ENCODE results near the gene MGP. TPM values are rescaled to one million over a fixed set of nuclear protein-coding genes. Genes with fewer than 3 reads are reported as not detected.

The MGP gene
- total RNA-seq, 4 donors from 2014 or later: 90.5 to 499 (median 234) TPM

DNA sequence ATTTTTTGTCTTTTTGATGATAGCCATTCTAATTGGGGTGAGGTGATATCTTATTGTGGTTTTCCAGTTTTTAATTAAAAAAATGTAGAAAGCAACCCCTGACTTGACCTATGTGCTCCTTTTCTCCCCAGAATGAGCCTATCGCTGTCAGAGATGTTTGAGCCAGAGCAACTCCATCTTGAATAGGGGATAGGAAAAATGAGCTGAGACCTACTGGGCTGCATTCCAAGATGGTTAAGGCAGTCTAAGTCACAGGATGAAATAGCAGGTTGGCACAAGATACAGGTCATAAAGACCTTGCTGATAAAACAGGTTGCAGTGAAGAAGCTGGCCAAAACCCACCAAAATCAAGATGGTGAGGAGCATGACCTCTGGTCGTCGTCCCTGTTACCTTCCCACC lies 38.9 kb upstream of the MGP start:
- H3K36me3 ChIP-seq: no peaks in the 10 kb centered on the region
- DNase-seq: no peak
- H3K4me3 ChIP-seq: no peak overlapping the region
- peaks cover 0 to 10% (median 6%) of the 10 kb centered on the region in 4 donors for H3K4me1 ChIP-seq
- no peaks in the 10 kb centered on the region for H3K27me3 ChIP-seq
- 80 to 89% methylated on average over 3 of the region's 3 CpGs for WGBS, 2 donors (ENCODE audit: low coverage in 1 of 2)
- in situ Hi-C loops (cut with MboI; ENCODE audit: low pct_ligation_motif_present in 1 of 4, low pct_unique_long_range_greater_than_20kb in 1 of 4, low sequenced_read_pairs in 3 of 4): no loop called here
- no peak overlapping the region for H3K27ac ChIP-seq
- H3K9me3 ChIP-seq: no peaks in the 10 kb centered on the region
- intact Hi-C loops (cut with DNase I; ENCODE audit: low total_unique reads): no loop called here
- TF ChIP-seq EP300 (IDR thresholded peaks at IDR 0.05; ENCODE audit: low read depth) (no peak), POLR2A (IDR thresholded peaks at IDR 0.05) (no peak), POLR2AphosphoS5 (IDR thresholded peaks at IDR 0.05) (no peak)
- TF ChIP-seq, protein P1, sequence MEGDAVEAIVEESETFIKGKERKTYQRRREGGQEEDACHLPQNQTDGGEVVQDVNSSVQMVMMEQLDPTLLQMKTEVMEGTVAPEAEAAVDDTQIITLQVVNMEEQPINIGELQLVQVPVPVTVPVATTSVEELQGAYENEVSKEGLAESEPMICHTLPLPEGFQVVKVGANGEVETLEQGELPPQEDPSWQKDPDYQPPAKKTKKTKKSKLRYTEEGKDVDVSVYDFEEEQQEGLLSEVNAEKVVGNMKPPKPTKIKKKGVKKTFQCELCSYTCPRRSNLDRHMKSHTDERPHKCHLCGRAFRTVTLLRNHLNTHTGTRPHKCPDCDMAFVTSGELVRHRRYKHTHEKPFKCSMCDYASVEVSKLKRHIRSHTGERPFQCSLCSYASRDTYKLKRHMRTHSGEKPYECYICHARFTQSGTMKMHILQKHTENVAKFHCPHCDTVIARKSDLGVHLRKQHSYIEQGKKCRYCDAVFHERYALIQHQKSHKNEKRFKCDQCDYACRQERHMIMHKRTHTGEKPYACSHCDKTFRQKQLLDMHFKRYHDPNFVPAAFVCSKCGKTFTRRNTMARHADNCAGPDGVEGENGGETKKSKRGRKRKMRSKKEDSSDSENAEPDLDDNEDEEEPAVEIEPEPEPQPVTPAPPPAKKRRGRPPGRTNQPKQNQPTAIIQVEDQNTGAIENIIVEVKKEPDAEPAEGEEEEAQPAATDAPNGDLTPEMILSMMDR (IDR thresholded peaks at IDR 0.05): no peak

DNA sequence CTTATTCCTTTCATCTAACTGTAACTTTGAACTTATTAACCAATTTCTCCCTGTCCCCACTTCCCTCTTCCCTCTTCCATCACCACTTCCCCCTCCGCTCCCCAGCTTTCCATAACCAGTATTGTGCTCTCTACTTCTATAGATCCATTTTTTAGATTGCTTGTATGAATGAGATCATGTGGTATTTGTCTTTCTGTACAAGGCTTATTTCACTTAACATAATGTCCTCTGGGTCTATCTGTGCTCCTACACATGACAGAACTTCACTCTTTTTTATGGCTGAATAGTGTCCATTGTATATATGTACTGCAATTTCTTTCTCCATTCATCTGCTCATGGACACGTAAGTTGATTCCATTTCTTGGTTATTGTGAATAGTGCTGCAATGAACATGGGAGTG lies 38.3 kb upstream of the MGP start:
- 92 to 95% methylated on average over 2 of the region's 2 CpGs for WGBS, 2 donors (ENCODE audit: low coverage in 1 of 2)
- H3K27me3 ChIP-seq: no peaks in the 10 kb centered on the region
- in situ Hi-C loops (cut with MboI; ENCODE audit: low pct_ligation_motif_present in 1 of 4, low pct_unique_long_range_greater_than_20kb in 1 of 4, low sequenced_read_pairs in 3 of 4): no loop called here

GRCh38 chr12:14921218-14921617 lies 35.6 kb upstream of the MGP start:
- intact Hi-C loops (cut with DNase I; ENCODE audit: low total_unique reads) (no loop called here), in situ Hi-C loops (cut with MboI; ENCODE audit: low pct_ligation_motif_present in 1 of 4, low pct_unique_long_range_greater_than_20kb in 1 of 4, low sequenced_read_pairs in 3 of 4) (no loop called here)
- 89 to 100% methylated on average over 2 of the region's 2 CpGs for WGBS, 2 donors (ENCODE audit: low coverage in 1 of 2)

More for the DNA sequence above, 38.3 kb upstream of the MGP start:
- H3K4me3 ChIP-seq: no peak overlapping the region
- no peaks in the 10 kb centered on the region for H3K36me3 ChIP-seq
- H3K9me3 ChIP-seq: no peaks in the 10 kb centered on the region
- H3K27ac ChIP-seq: no peak overlapping the region
- intact Hi-C loops (cut with DNase I; ENCODE audit: low total_unique reads): no loop called here
- DNase-seq: no peak
- TF ChIP-seq, protein P1 (IDR thresholded peaks at IDR 0.05): no peak
- TF ChIP-seq POLR2AphosphoS5 (IDR thresholded peaks at IDR 0.05) (no peak), EP300 (IDR thresholded peaks at IDR 0.05; ENCODE audit: low read depth) (no peak), POLR2A (IDR thresholded peaks at IDR 0.05) (no peak)
- H3K4me1 ChIP-seq: peaks cover 0 to 4% (median 1%) of the 10 kb centered on the region in 4 donors

DNA sequence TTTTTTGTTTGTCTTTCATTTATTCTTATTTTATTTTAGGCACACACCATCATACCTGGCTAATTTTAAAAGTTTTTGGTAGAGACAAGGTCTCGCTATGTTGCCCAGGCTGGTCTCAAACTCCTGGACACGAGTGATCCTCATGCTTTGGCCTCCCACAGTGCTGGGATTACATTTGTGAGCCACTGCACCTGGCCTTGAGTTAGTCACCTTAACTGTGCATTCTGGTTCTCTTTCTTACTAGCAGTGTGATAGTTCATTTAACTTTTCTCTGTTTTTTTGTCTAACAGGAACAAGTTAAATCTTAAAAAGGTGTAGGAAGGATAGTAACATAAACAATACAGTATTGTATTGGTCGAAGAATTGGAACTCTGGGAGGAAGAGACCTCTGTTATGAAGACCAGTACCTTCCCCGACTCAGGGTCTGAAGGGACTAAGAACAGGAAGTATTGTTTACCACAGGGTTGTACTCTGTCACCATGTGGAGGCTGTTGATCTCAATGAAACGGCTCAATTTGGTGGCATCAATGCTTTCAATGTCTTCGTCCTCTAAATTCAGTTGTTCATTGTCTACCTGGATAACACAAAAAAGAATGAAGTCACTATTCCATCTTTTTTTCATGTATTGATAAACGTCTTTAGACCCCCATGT lies 34.9 kb upstream of the MGP start:
- no peaks in the 10 kb centered on the region for H3K36me3 ChIP-seq
- H3K27me3 ChIP-seq: no peaks in the 10 kb centered on the region
- WGBS, 2 donors (ENCODE audit: low coverage in 1 of 2): 60 to 82% methylated on average over 7 of the region's 7 CpGs
- H3K27ac ChIP-seq: no peak overlapping the region
- H3K4me3 ChIP-seq: no peak overlapping the region
- no peak for TF ChIP-seq POLR2A (IDR thresholded peaks at IDR 0.05)
- no peak for TF ChIP-seq EP300 (IDR thresholded peaks at IDR 0.05; ENCODE audit: low read depth)
- TF ChIP-seq, protein P1 (IDR thresholded peaks at IDR 0.05): no peak
- no peaks in the 10 kb centered on the region for H3K4me1 ChIP-seq
- no peaks in the 10 kb centered on the region for H3K9me3 ChIP-seq
- intact Hi-C loops (cut with DNase I; ENCODE audit: low total_unique reads): no loop called here
- no peak for DNase-seq
- in situ Hi-C loops (cut with MboI; ENCODE audit: low pct_ligation_motif_present in 1 of 4, low pct_unique_long_range_greater_than_20kb in 1 of 4, low sequenced_read_pairs in 3 of 4): no loop called here

More at GRCh38 chr12:14921218-14921617, 35.6 kb upstream of the MGP start:
- TF ChIP-seq EP300 (IDR thresholded peaks at IDR 0.05; ENCODE audit: low read depth) (no peak), POLR2A (IDR thresholded peaks at IDR 0.05) (no peak), POLR2AphosphoS5 (IDR thresholded peaks at IDR 0.05) (no peak)
- TF ChIP-seq, protein P1 (IDR thresholded peaks at IDR 0.05): no peak
- Histone ChIP-seq H3K27me3 (no peaks in the 10 kb centered on the region), H3K4me1 (no peaks in the 10 kb centered on the region), H3K36me3 (no peaks in the 10 kb centered on the region), H3K9me3 (no peaks in the 10 kb centered on the region), H3K27ac (no peak overlapping the region), H3K4me3 (no peak overlapping the region)
- no peak for DNase-seq

Measured in transverse colon (tissue), 4 donors.